ENCODE measurements around the gene CFAP119. TPM values are rescaled to one million over a fixed set of nuclear protein-coding genes. Genes with fewer than 3 reads are reported as not detected.

The CFAP119 gene
- total RNA-seq, 1 donor: 2.9 TPM

DNA sequence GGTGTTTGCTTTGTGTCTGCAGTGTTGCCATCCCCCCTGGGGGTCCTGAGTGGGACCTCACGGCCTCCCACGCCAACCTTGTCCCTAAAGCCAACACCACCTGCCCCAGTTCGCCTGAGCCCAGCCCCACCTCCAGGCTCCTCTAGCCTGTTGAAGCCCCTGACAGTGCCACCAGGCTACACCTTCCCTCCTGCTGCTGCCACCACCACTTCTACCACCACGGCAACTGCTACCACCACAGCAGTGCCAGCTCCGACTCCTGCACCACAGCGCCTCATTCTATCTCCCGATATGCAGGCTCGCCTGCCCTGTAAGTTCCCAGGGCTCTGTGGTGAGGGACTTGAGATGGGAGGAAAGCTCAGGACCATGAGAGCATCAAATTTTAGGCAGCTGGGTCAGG lies 40.7 kb downstream of the CFAP119 start:
- Histone ChIP-seq H3K36me3 (ENCODE audit: insufficient read depth, low read length) (peaks cover 87% of the 10 kb centered on the region), H3K27ac (ENCODE audit: low read depth, low read length) (no peak overlapping the region), H3K9me3 (ENCODE audit: low read depth, low read length) (no peaks in the 10 kb centered on the region), H3K79me2 (ENCODE audit: insufficient read depth, low read length) (peaks cover 51% of the 10 kb centered on the region), H3K4me1 (ENCODE audit: insufficient read depth, low read length) (no peaks in the 10 kb centered on the region), H3K27me3 (ENCODE audit: insufficient read depth, low read length) (no peaks in the 10 kb centered on the region), H4K20me1 (ENCODE audit: insufficient read depth, low read length) (peaks cover 32% of the 10 kb centered on the region), H3K4me3 (ENCODE audit: insufficient read depth, low read length) (no peak overlapping the region), H2AFZ (ENCODE audit: low read length) (no peak overlapping the region), H3K4me2 (ENCODE audit: insufficient read depth, low read length) (no peak overlapping the region)
- TF ChIP-seq CTCF (IDR thresholded peaks at IDR 0.05; ENCODE audit: extremely low read depth, low read depth, low read length): no peak
- peak; percentile 43 for DNase-seq (ENCODE audit: insufficient read length, low spot score, missing footprints)

- H3K36me3 ChIP-seq (ENCODE audit: insufficient read depth, low read length): peaks cover 87% of the 10 kb centered on the region
- no peak for TF ChIP-seq CTCF (IDR thresholded peaks at IDR 0.05; ENCODE audit: extremely low read depth, low read depth, low read length)
- H3K79me2 ChIP-seq (ENCODE audit: insufficient read depth, low read length): peaks cover 54% of the 10 kb centered on the region
- H2AFZ ChIP-seq (ENCODE audit: low read length): no peak overlapping the region
- no peaks in the 10 kb centered on the region for H3K27me3 ChIP-seq (ENCODE audit: insufficient read depth, low read length)
- no peak overlapping the region for H3K27ac ChIP-seq (ENCODE audit: low read depth, low read length)
- no peak for DNase-seq (ENCODE audit: insufficient read length, low spot score, missing footprints)
- H3K9me3 ChIP-seq (ENCODE audit: low read depth, low read length): no peaks in the 10 kb centered on the region
- peaks cover 1% of the 10 kb centered on the region for H3K4me1 ChIP-seq (ENCODE audit: insufficient read depth, low read length)
- no peak overlapping the region for H3K4me3 ChIP-seq (ENCODE audit: insufficient read depth, low read length)
- H4K20me1 ChIP-seq (ENCODE audit: insufficient read depth, low read length): peaks cover 35% of the 10 kb centered on the region
- no peak overlapping the region for H3K4me2 ChIP-seq (ENCODE audit: insufficient read depth, low read length)
Observed at GRCh38 chr16:30720694-30721093, 41.2 kb downstream of the CFAP119 start.

DNA sequence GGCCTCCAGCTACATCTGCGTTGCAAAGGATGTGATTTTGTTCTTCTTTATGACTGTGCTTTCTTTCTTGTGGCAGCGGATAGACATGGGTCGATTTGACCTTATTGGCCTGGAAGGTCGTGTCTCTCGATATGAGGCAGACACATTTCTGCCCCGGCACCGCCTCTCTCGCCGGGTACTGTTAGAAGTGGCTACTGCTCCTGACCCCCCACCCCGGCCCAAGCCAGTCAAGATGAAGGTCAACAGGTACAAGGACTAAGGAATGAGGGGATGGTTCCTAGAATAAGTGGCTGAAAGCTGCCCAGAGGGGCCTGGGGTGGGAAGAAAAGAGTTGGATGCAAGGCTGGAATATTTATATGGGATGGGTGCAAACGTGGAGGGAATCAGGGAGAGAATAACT lies 41.8 kb downstream of the CFAP119 start:
- Histone ChIP-seq H3K36me3 (ENCODE audit: insufficient read depth, low read length) (peaks cover 87% of the 10 kb centered on the region), H4K20me1 (ENCODE audit: insufficient read depth, low read length) (peaks cover 34% of the 10 kb centered on the region), H3K9me3 (ENCODE audit: low read depth, low read length) (no peaks in the 10 kb centered on the region), H3K27me3 (ENCODE audit: insufficient read depth, low read length) (no peaks in the 10 kb centered on the region), H3K4me1 (ENCODE audit: insufficient read depth, low read length) (peaks cover 4% of the 10 kb centered on the region), H2AFZ (ENCODE audit: low read length) (no peak overlapping the region), H3K79me2 (ENCODE audit: insufficient read depth, low read length) (peaks cover 51% of the 10 kb centered on the region), H3K4me2 (ENCODE audit: insufficient read depth, low read length) (no peak overlapping the region), H3K4me3 (ENCODE audit: insufficient read depth, low read length) (no peak overlapping the region), H3K27ac (ENCODE audit: low read depth, low read length) (no peak overlapping the region)
- DNase-seq (ENCODE audit: insufficient read length, low spot score, missing footprints): no peak
- TF ChIP-seq CTCF (IDR thresholded peaks at IDR 0.05; ENCODE audit: extremely low read depth, low read depth, low read length): no peak

DNA sequence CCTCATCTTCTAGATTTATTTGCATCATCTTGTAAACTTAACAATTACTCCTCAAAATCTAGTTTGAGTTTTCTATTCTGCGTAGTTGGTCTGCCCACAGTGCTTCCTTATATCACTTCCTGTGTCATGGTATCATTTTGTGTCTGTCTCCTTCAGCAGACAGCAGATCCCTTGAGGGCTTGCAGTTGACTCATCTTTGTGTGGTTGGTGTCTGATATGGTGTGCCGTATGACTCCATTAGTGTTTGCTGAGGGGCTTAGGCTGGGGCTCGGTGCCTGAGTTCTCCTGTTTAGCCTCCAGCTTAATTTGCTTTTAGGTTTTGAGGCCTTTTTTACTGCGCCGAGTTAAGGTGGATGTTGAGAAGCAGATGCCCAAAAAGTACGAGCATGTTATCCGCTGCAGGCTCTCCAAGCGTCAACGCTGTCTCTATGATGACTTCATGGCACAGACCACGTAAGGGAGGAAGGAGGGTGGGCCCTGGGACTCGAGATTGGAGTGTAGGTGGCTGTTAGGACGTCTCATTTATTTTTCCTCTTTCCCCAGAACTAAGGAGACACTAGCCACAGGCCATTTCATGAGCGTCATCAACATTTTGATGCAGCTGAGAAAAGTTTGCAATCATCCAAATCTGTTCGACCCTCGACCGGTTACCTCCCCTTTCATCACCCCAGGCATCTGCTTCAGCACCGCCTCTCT lies 46.0 kb downstream of the CFAP119 start:
- Histone ChIP-seq H4K20me1 (ENCODE audit: insufficient read depth, low read length) (peaks cover 51% of the 10 kb centered on the region), H3K36me3 (ENCODE audit: insufficient read depth, low read length) (peaks cover 81% of the 10 kb centered on the region), H3K79me2 (ENCODE audit: insufficient read depth, low read length) (peaks cover 46% of the 10 kb centered on the region), H3K4me2 (ENCODE audit: insufficient read depth, low read length) (no peak overlapping the region), H3K4me1 (ENCODE audit: insufficient read depth, low read length) (peaks cover 10% of the 10 kb centered on the region), H2AFZ (ENCODE audit: low read length) (no peak overlapping the region), H3K9me3 (ENCODE audit: low read depth, low read length) (no peaks in the 10 kb centered on the region), H3K4me3 (ENCODE audit: insufficient read depth, low read length) (no peak overlapping the region), H3K27me3 (ENCODE audit: insufficient read depth, low read length) (no peaks in the 10 kb centered on the region), H3K27ac (ENCODE audit: low read depth, low read length) (peak overlapping the region; percentile 49)
- TF ChIP-seq CTCF (IDR thresholded peaks at IDR 0.05; ENCODE audit: extremely low read depth, low read depth, low read length): no peak
- peak; percentile 86 for DNase-seq (ENCODE audit: insufficient read length, low spot score, missing footprints)
